Fibroblast of skin of right quadriceps (primary cell): Measurements from ENCODE around the gene IARS2.
"Not testable (repeated sequence)": the region's sequence is repeated elsewhere in the genome, so short reads cannot be mapped to it uniquely, and the experiment has no call there.

Source experiments
- DNase-seq: peaks from one replicate; pipeline ENCODE4 v3.0.0-alpha.2; 2013

Gene IARS2

DNA sequence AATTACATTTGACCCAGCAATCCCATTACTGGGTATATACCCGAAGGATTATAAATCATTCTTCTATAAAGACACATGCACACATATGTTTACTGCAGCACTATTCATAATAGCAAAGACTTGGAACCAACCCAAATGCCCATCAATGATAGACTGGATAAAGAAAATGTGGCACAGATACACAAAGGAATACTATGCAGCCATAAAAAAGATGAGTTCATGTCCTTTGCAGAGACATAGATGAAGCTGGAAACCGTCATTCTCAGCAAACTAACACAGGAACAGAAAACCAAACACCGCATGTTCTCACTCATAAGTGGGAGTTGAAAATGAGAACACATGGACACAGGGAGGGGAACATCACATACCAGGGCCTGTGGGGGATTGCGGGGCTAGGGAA, 76.0 kb downstream of the IARS2 start:
- DNase-seq, result not testable (repeated sequence)

DNA sequence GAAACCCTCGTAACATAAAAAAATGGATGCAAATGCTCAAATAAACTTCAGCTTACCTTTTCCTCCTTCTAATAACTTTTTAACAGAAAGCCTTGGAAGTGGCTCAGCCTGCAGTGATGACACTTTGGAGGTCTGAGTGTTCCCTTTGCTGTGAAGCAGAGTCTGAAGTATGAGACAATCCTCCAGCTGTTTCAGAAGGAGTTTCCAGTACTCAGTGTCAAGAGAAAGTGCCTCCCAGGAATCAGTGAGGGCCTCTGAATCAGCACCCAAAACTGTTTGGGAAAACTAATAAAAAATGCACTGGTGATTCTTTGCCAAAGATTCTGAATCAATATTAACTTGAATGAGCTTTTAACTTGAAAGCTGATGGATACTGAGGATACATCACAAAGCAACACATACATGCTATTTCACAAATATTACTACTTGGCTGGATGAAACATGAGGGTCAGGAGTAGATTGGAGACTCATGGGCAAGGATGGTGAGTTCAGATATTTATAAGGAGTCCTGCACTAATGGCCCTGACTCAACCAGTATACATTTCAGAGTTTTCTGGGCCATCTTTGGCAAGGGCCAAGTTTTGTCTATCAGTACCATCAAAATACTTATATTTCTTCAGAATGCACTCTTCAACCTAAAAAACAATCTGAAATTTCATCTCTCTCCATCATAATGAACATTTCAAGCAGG, 77.0 kb downstream of the IARS2 start:
- no peak for DNase-seq

- no peak for DNase-seq
These were observed 82.6 kb downstream of the IARS2 start for GRCh38 chr1:220176540-220176939.

GRCh38 chr1:220182111-220182510, 88.2 kb downstream of the IARS2 start:
- DNase-seq, result no peak

DNA sequence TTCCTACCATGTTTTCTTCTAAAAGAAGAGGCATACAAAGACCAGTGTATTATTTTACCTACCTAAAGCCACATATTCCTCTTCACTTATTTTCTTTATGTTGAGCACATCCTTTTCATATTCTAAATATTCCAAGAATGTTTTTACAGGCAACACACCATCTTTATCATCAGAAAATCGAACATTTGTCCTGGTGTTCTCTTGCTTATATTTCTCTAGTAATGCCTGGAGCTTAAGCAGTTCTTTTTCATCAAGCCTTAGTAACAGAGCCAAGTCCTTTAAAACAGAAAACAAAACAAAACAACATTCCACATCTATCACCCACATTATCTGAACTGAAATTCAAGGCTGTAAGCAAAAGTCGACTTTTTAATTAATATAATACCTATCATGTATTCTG, 88.7 kb downstream of the IARS2 start:
- DNase-seq, result no peak

DNA sequence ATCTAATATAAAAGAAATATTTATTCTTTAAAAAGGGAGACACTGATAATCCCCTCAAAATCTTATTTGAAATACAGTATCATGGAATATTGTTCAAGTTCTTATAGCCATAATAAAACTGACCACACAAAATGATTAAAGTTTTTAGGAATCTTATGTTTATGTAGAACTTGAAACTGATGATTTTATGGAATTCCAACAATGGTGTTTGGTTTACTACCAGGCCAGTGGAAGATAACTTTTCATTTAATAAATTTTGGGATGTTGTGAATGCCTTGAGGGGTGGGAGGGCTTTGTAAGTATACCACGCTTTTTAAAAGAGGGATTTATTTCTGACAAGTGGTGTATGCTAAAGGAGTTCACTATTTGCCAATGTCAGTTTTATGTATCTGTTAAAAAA, 90.6 kb downstream of the IARS2 start:
- DNase-seq, result peak; percentile 3

GRCh38 chr1:220186752-220187151, 92.8 kb downstream of the IARS2 start:
- no peak for DNase-seq

DNA sequence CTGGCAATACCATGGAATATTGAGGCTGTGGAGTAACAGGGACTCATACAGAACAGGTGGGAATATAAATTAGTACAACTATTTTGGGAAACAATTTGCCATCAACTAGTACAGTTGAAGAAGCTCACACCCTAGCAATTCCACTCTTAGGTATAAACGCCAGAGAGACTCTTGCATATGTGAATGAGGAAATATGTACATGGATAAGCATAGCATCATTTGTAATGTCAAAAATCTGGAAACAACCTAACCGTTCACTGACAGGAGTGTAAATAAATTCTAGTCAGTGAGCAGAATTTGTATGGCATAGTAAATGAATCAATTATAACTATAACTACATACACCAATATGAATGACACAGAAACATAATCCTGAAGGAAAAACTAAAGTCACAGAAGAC, 94.6 kb downstream of the IARS2 start:
- DNase-seq, result no peak

DNA sequence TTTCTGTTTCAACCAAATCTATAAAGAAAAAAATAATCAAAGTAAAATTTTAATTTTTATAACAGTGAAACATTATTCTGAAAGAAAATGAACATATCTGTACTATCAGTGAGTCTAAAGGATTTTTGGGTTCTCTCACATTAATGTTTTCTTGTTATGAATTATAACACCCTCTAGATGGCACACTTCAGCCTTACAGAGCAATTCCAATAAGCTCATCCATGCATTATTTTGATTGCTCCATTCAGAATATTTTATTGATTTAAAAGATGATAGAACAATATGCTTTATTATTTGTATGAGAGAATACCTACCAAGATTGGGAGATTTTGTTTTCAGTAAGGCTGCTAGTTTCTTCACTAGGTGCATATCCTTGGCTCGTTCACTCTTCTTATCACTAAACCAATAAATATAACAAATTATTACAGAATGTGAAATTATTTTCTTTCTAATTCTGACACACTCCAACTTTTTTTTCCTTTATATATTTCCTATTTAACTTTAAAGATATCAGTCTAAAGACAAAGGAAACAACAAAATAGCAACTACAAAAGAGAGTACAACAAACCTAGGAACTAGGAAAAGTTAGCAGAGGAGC, 95.9 kb downstream of the IARS2 start:
- DNase-seq, result peak; percentile 14

- DNase-seq, result no peak
These were observed 101.8 kb downstream of the IARS2 start for GRCh38 chr1:220195701-220196100.
